Spleen (tissue), 13 donors: ENCODE data around the gene MYH7B. TPM values are rescaled to one million over a fixed set of nuclear protein-coding genes. Genes with fewer than 3 reads are reported as not detected.

ENCODE experiments used
- DNase-seq: peaks from one replicate; pipeline ENCODE4 v3.0.0-alpha.2; 2020
- H3K27ac ChIP-seq, 8 donors: fragments of 200-600 bp; sonication (generic) in 7 of 8; 1 replicate in 4 of 8; 2 replicates in 4 of 8; pipeline versions ENCODE4 v1.5.0 to v1.8.0; 2016 to 2021; ENCODE audit warnings: inconsistent platforms in 4 of 8, mild to moderate bottlenecking in 4 of 8, moderate library complexity in 1 of 8
- H3K27me3 ChIP-seq, 7 donors: fragments of 200-600 bp; sonication (generic) in 6 of 7; replicated peaks in 1 of 7; 1 replicate in 4 of 7; 2 replicates in 3 of 7; pipeline versions ENCODE4 v1.5.0 to v1.8.0; 2016 to 2021; ENCODE audit warnings: inconsistent platforms in 3 of 7, mild to moderate bottlenecking in 1 of 7
- H3K36me3 ChIP-seq, 6 donors: fragments of 200-600 bp; sonication (generic) in 5 of 6; 1 replicate in 4 of 6; 2 replicates in 2 of 6; pipeline versions ENCODE4 v1.5.0 to v1.8.0; 2016 to 2021; ENCODE audit warnings: inconsistent platforms in 2 of 6
- H3K4me1 ChIP-seq, 6 donors: fragments of 200-600 bp; sonication (generic) in 5 of 6; 1 replicate in 3 of 6; 2 replicates in 3 of 6; pipeline versions ENCODE4 v1.5.0 to v1.8.0; 2016 to 2021; ENCODE audit warnings: inconsistent platforms in 3 of 6
- H3K4me3 ChIP-seq, 8 donors: fragments of 200-600 bp; sonication (generic) in 7 of 8; 1 replicate in 4 of 8; 2 replicates in 4 of 8; pipeline versions ENCODE4 v1.5.0 to v1.8.0; 2016 to 2021; ENCODE audit warnings: inconsistent platforms in 4 of 8, mild to moderate bottlenecking in 4 of 8, moderate library complexity in 2 of 8
- H3K9me3 ChIP-seq, 8 donors: fragments of 200-600 bp; sonication (generic) in 7 of 8; 1 replicate in 4 of 8; 2 replicates in 4 of 8; pipeline versions ENCODE4 v1.5.0 to v1.8.0; 2016 to 2021; ENCODE audit warnings: inconsistent platforms in 4 of 8
- POLR2A ChIP-seq, 3 donors: fragments of 450-650 bp; IDR thresholded peaks; one replicate each; pipeline ENCODE4 v1.5.1; 2017; ENCODE audit warnings: antibody characterized with exemption in 3 of 3, mild to moderate bottlenecking in 1 of 3
- POLR2AphosphoS5 ChIP-seq, 3 donors: sonication (generic); formaldehyde crosslinking; IDR thresholded peaks; one replicate each; pipeline ENCODE4 v1.5.1; 2017; ENCODE audit warnings: antibody characterized with exemption in 3 of 3
- WGBS, 5 donors: extraction: QIAGEN DNeasy Blood & Tissue Kit in 3 of 5; methylation state at CpG; one replicate each; pipeline versions ENCODE4 v1.1.5 to v1.1.7; 2013 to 2018; 5-methylcytosine and 5-hydroxymethylcytosine counted together
- intact Hi-C: fragments of 100-400 bp; cut with DNase I; formaldehyde crosslinking; loops from one replicate; pipeline ENCODE4 v1.15.0; 2023; ENCODE audit warnings: low total_unique reads
- long read RNA-seq, 2 donors: transcript quantifications; one replicate each; lab custom pipeline, GENCODE V29; 2026
- polyA plus RNA-seq, 3 donors: library from polyadenylated mRNA; stranded (reverse); fragments of 200-250 nt; gene quantifications; one replicate each; pipeline ENCODE4 v1.2.1, GENCODE V29; 2013
- total RNA-seq, 7 donors: library from RNA; depleted of rRNA in 3 of 7; stranded (reverse); fragments of >200 nt in 3 of 7; fragmentation: NEBNext Ultra II Directional in 4 of 7; extraction: Animal tissue kit (Norgen Biotek cat#: 25700) in 4 of 7; gene quantifications; one replicate each; pipeline versions ENCODE4 v1.1.0 to v1.2.1, GENCODE V29; 2016 to 2021
- TF ChIP-seq, protein P1 (sequence below), 11 experiments: fragments of 200-600 bp in 7 of 11; fragments of 450-650 bp in 4 of 11; sonication (generic) in 4 of 11; IDR thresholded peaks in 8 of 11; conservative IDR thresholded peaks in 3 of 11; 1 replicate in 7 of 11; 2 replicates in 4 of 11; pipeline versions ENCODE4 v1.4.0 to v1.8.0; 2016 to 2021; ENCODE audit warnings: antibody characterized with exemption in 11 of 11, inconsistent platforms in 4 of 11, mild to moderate bottlenecking in 1 of 11
- donor health status: healthy with polysubstance abuse.
- donor health status: DM: no; HTN: no; CAD: no; lungs with moderate emphysema.
- donor health status: DM: no; HTN: no; CAD: no.
- donor health status: Bipolar disorder and iron deficiency.
- donor health status: healthy.
- donor health status: DM: no; HTN: no; CAD: no.
- donor health status: DM: yes; HTN: yes; CAD: no.

The MYH7B gene
- total RNA-seq (1 to 10 TPM in 3 of 7 donors, under 1 TPM in 4; 0.09 to 1.7 (median 0.60) TPM), polyA plus RNA-seq (under 1 TPM; 0.72 to 0.83 (median 0.77) TPM)
- long read RNA-seq, donor 1, result 0 reads
- long read RNA-seq, donor 2, partial matches to known transcripts, result 0 of 11 reads
- long read RNA-seq, donor 2, other reads (novel, unspliced or antisense), result 11 of 11 reads

DNA sequence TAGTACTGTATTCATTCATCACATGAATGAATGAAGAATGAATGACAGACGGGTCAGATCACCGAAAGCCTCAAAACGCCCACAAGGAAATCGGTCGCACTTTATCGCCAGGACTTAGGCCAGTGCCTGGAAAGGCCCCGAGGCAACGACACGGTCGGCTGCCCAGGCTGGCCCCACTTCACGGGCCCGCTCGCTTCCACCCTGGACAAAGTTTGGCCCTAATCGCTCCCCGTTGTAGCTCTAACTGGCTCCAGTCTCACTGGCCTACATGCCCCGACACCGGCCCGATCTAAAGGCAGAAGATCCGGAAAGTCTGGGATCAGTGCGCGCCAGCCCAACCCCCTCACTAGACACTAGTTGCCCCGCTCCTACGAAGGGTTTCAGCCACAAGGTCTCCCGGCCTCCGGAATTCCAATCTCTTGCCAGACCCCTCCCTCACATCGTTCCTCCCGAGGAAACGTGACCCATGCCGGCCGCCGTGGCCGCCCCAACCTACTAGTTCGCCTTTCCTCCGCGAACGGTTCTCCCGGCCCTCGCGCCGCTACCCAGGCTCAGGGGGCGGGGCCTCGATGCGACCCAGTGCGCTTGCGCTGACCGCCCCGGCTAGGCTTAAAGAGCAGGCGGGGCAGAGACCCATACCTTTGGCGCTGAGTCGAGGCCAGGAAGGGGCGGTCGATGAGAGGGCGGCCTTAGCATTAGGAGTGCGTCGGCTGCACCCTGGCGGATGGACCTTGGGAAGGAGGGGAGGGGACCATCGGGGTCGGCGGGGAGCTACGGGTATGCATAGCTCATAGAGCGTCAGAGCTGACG is at the start of gene MYH7B, which contains the start of gene GSS:
TSS of gene MYH7B (plus strand) at position 638 of the 810 bp plus-strand sequence. CDS start 22,138 bp downstream, outside the sequence.
TSS of gene GSS (minus strand) at position 576 of the 810 bp plus-strand sequence. CDS start 3,954 bp downstream, outside the sequence.
- Histone ChIP-seq H3K4me3 (peak within 1 kb of the TSS; percentile 59 to 81 (median 74)), H3K27ac (peak within 1 kb of the TSS; percentile 43 to 94 (median 89)), H3K9me3 (no peaks in the 10 kb centered on the region), H3K36me3 (peaks cover 0 to 14% (median 7%) of the 10 kb centered on the region in 6 donors), H3K4me1 (peaks cover 3 to 28% (median 19%) of the 10 kb centered on the region in 6 donors), H3K27me3 (no peaks in the 10 kb centered on the region)
- intact Hi-C loops, result loop anchor here (5.0 kb wide), 1 partner anchor 83 kb away; the partner anchor contains the start of gene GGT7
- DNase-seq, result peak; percentile 99
- 0 to 1% (median 1%) methylated on average over 31 to 62 of the region's 62 CpGs for WGBS, 5 donors
- TF ChIP-seq POLR2A (IDR thresholded peaks at IDR 0.05) (peak in 1 of 3 donors; percentile 67), POLR2AphosphoS5 (IDR thresholded peaks at IDR 0.05) (peak; percentile 97 to 98 (median 98))
- TF ChIP-seq, protein P1, sequence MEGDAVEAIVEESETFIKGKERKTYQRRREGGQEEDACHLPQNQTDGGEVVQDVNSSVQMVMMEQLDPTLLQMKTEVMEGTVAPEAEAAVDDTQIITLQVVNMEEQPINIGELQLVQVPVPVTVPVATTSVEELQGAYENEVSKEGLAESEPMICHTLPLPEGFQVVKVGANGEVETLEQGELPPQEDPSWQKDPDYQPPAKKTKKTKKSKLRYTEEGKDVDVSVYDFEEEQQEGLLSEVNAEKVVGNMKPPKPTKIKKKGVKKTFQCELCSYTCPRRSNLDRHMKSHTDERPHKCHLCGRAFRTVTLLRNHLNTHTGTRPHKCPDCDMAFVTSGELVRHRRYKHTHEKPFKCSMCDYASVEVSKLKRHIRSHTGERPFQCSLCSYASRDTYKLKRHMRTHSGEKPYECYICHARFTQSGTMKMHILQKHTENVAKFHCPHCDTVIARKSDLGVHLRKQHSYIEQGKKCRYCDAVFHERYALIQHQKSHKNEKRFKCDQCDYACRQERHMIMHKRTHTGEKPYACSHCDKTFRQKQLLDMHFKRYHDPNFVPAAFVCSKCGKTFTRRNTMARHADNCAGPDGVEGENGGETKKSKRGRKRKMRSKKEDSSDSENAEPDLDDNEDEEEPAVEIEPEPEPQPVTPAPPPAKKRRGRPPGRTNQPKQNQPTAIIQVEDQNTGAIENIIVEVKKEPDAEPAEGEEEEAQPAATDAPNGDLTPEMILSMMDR (IDR thresholded peaks at IDR 0.05 in 8 of 11, conservative IDR thresholded peaks at IDR 0.05 in 3 of 11), result peak in 10 of 11 experiments; percentile 27 to 66 (median 55)

DNA sequence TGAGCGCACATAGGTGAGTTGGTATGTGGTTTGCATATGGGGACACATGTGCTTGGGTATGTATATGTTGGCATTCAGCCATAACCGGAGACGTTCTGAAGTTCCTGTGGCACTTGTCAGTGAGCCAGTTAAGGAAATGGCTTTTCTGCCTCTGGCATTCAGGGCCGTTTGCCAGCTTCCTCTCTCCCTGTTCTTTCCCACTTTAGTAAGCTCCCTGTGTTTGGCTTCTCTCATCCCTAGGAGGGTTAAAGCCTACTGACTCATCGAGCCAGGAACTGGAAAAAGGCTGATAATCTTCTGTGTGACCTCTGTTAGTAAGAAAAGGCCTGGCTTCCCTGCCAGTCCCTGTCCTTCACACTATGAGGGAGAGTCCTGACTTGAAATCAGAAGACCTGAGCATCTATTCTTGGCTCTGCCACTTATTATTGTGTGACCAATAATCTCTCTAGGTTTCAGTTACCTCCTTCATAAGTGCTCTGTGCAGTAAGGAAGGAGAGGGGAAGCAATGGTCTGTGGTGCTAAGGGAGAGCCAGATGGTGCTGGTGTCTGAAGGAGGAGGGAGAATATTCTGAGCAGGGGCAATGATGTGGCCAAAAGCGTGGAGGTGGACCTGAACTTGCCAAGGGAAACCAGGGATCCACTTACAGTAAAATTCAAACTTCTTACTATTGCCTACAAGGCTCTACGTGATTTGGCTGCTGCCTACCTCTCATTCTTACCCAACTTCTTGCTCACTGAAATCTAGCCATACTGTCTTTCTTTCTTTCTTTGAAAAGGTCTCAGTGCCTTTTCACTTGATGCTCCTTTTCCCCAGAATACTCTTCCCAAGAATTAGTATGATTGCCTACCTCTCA is 47.8 kb upstream of the MYH7B start:
- Histone ChIP-seq H3K4me3 (no peak overlapping the region), H3K9me3 (no peaks in the 10 kb centered on the region), H3K27ac (peak overlapping the region in 7 of 8 donors; percentile 49 to 75 (median 65)), H3K36me3 (no peaks in the 10 kb centered on the region), H3K4me1 (peaks cover 4 to 38% (median 19%) of the 10 kb centered on the region in 6 donors), H3K27me3 (no peaks in the 10 kb centered on the region)
- no peak for DNase-seq
- 25 to 29% (median 27%) methylated on average over 7 of the region's 7 CpGs for WGBS, 5 donors
- intact Hi-C loops, result no loop called here
- TF ChIP-seq POLR2AphosphoS5 (IDR thresholded peaks at IDR 0.05), result peak in 1 of 3 donors; percentile 53
- TF ChIP-seq, protein P1 (IDR thresholded peaks at IDR 0.05 in 8 of 11, conservative IDR thresholded peaks at IDR 0.05 in 3 of 11), result no peak
- TF ChIP-seq POLR2A (IDR thresholded peaks at IDR 0.05), result no peak

DNA sequence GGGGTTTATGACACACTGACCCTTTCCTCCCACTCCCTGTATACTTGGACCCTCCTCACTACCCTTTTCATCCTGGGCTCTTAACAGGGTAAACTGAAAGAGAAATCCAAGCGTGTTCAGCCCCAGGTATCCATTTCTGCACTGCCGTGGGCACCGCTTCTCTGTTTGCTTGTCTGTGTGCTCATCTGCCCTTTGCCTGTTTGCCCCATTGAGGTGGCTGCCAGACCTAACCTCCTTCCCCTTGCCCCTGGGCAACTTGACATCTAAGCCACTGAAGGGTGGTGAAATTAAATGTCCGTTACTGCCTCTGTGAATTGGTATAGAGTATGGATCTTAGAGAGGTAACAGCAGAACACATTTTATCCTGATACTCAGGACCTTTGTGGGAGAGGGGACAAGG is 40.5 kb upstream of the MYH7B start:
- 88 to 96% (median 94%) methylated on average over 4 of the region's 4 CpGs for WGBS, 5 donors

More for the DNA sequence above, 40.5 kb upstream of the MYH7B start:
- Histone ChIP-seq H3K36me3 (peaks cover 0 to 25% (median 0%) of the 10 kb centered on the region in 6 donors), H3K27me3 (no peaks in the 10 kb centered on the region), H3K4me3 (no peak overlapping the region), H3K27ac (no peak overlapping the region), H3K9me3 (no peaks in the 10 kb centered on the region), H3K4me1 (peaks cover 0 to 22% (median 2%) of the 10 kb centered on the region in 6 donors)
- intact Hi-C loops, result no loop called here
- TF ChIP-seq POLR2A (IDR thresholded peaks at IDR 0.05) (no peak), POLR2AphosphoS5 (IDR thresholded peaks at IDR 0.05) (no peak)
- DNase-seq, result no peak
